Measurements from ENCODE around the gene SULT1B1. TPM values are rescaled to one million over a fixed set of nuclear protein-coding genes. Genes with fewer than 3 reads are reported as not detected.

SULT1B1 gene
- total and polyA plus RNA-seq, 2 of the 8 experiments (the other 6 are each of a cell fraction or from before 2014, with no cell fraction given): not detected

DNA sequence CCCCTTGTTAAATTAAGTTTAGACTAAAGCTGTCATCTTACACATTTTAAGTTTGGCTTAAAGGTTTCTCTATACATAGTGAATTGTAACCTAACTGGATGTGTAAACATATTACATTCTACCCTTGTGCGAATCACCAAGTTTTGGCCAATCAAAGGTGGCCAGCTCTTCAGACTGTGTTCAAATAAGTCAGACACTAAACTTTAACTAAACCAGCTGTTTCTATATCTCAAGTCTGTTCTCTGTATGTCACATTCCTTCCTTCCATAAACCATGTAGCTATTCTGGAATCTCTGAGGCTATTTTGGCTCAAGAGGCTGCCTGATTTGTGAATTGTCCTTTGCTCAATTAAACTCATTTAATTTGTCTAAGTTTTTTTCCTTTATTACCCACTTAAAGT is 6.7 kb downstream of the SULT1B1 start:
- Histone ChIP-seq H3K27me3 (replicated peaks in 1 of 4; ENCODE audit: control insufficient read depth in 3 of 4, extremely low read depth in 1 of 4, insufficient read depth in 3 of 4, low read length in 3 of 4) (no peaks in the 10 kb centered on the region), H3K9ac (replicated peaks in 1 of 4; ENCODE audit: extremely low read depth in 1 of 4, low read depth in 3 of 4, low read length in 3 of 4) (no peak overlapping the region), H3K9me3 (ENCODE audit: insufficient read depth in 2 of 2, low read depth in 1 of 2, low read length in 1 of 2) (no peaks in the 10 kb centered on the region), H3K27ac (ENCODE audit: low read depth, low read length) (no peak overlapping the region), H4K5ac (ENCODE audit: insufficient read length, low read depth, low read length) (no peak overlapping the region), H3K4me3 (ENCODE audit: extremely low read depth in 1 of 4, insufficient read depth in 2 of 4, low read depth in 3 of 4, low read length in 4 of 4) (no peak overlapping the region), H4K8ac (ENCODE audit: extremely low read depth, insufficient read depth, low read length) (no peak overlapping the region), H4K20me1 (replicated peaks in 1 of 2; ENCODE audit: control insufficient read depth in 1 of 2, insufficient read depth in 2 of 2, low read length in 2 of 2) (no peaks in the 10 kb centered on the region), H3K4me1 (replicated peaks in 1 of 4; ENCODE audit: control insufficient read depth in 3 of 4, insufficient read depth in 4 of 4, low read length in 3 of 4) (no peaks in the 10 kb centered on the region), H3K4me2 (ENCODE audit: insufficient read depth in 1 of 2, low read depth in 2 of 2, low read length in 2 of 2) (no peak overlapping the region), H2BK20ac (ENCODE audit: low read length) (no peak overlapping the region), H2AK5ac (ENCODE audit: low read depth, low read length) (no peak overlapping the region), H3K18ac (ENCODE audit: extremely low read depth, low read length) (no peak overlapping the region), H4K91ac (replicated peaks; ENCODE audit: insufficient read length, low read length) (no peak overlapping the region), H3K14ac (ENCODE audit: insufficient read length) (no peak overlapping the region), H3K56ac (replicated peaks; ENCODE audit: insufficient read length, low read depth, low read length) (no peak overlapping the region), H3K4ac (replicated peaks; ENCODE audit: insufficient read length, low read depth, low read length) (no peak overlapping the region), H2BK5ac (ENCODE audit: low read depth, low read length) (no peak overlapping the region), H3K23me2 (ENCODE audit: low read depth, low read length) (peaks cover 2% of the 10 kb centered on the region; the same call in 1 of the 2 replicates), H2BK15ac (ENCODE audit: low read length) (no peak overlapping the region), H2BK120ac (replicated peaks; ENCODE audit: low read depth, low read length) (no peak overlapping the region), H3K79me2 (ENCODE audit: control insufficient read depth in 1 of 2, insufficient read depth in 2 of 2, low read length in 2 of 2) (no peaks in the 10 kb centered on the region), H3K36me3 (ENCODE audit: control insufficient read depth in 2 of 4, insufficient read depth in 4 of 4, low read length in 3 of 4) (no peaks in the 10 kb centered on the region), H3K23ac (ENCODE audit: insufficient read length) (no peak overlapping the region), H2BK12ac (ENCODE audit: low read depth, low read length) (no peak overlapping the region), H3K79me1 (ENCODE audit: low read depth, low read length) (no peaks in the 10 kb centered on the region), H2AFZ (ENCODE audit: low read length) (no peak overlapping the region)
- FAIRE-seq: no peak
- TF ChIP-seq RNF2 (IDR thresholded peaks at IDR 0.05; ENCODE audit: borderline replicate concordance, low read depth, low read length, missing control alignments, poor library complexity, severe bottlenecking) (no peak), SIRT6 (IDR thresholded peaks at IDR 0.05; ENCODE audit: low read length) (no peak), CEBPB (IDR thresholded peaks at IDR 0.05; ENCODE audit: low read depth, low read length) (no peak)
- WGBS, 2 experiments (ENCODE audit: extremely low coverage in 1 of 2, insufficient coverage in 1 of 2, insufficient read length in 1 of 2, insufficient replicate concordance in 2 of 2, low coverage in 1 of 2, low lambda C conversion rate in 2 of 2, missing lambda C conversion rate in 1 of 2): 90% methylated on average over 1 of the region's 1 CpG; no CpG with 5 or more reads in 1 of the 2 experiments
- POLR2A ChIA-PET (ENCODE audit: partially characterized antibody): no interaction called here
- no peak for DNase-seq (ENCODE audit: low read depth in 1 of 2, low spot score in 2 of 2)
- CTCF ChIA-PET (ENCODE audit: partially characterized antibody): interaction anchor here (0.8 to 2.0 kb wide), 3 partner anchors 11 to 15 kb away, joined by 3 to 9 read pairs (median 3); no protein-coding TSS in a partner anchor
